H54 (cell line): ENCODE data around the gene PTPRE.
A peak's percentile ranks its signal among the peaks of the same experiment; 100 is the strongest.

Experiments used
- DNase-seq: peaks from one replicate; pipeline ENCODE4 v3.0.0; 2011; ENCODE audit warnings: low spot score, mixed read lengths; ENCODE audit not compliant: insufficient read length
- FAIRE-seq: peaks from 3 replicates; lab custom pipeline; 2011; peaks lifted over from hg19 to GRCh38; lab: Jason Lieb, UNC
- POLR2A ChIP-seq: IDR thresholded peaks from 2 replicates; pipeline ENCODE4 v1.6.1; 2011; ENCODE audit warnings: low read depth, mild to moderate bottlenecking, low read length

Gene PTPRE

DNA sequence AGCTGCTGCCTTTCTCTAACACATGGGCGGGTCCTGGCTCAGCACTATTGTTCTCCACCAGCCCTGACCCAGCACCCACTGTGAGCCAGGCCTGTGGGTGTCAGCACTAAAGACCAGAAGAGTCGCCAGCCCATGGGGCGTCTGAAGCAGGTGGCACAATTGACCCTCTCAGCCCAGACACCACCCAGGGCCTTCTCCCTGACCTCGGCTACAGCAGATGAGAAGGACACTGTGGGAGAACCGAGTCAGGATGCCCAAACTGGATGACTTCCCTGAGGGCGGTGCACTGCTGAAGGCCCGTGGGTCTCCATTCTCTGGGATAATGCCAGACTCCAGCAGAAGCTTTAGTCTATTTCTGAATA lies 122.4 kb downstream of the PTPRE start:
- TF ChIP-seq POLR2A: no peak
- FAIRE-seq (no peak), DNase-seq (no peak)

DNA sequence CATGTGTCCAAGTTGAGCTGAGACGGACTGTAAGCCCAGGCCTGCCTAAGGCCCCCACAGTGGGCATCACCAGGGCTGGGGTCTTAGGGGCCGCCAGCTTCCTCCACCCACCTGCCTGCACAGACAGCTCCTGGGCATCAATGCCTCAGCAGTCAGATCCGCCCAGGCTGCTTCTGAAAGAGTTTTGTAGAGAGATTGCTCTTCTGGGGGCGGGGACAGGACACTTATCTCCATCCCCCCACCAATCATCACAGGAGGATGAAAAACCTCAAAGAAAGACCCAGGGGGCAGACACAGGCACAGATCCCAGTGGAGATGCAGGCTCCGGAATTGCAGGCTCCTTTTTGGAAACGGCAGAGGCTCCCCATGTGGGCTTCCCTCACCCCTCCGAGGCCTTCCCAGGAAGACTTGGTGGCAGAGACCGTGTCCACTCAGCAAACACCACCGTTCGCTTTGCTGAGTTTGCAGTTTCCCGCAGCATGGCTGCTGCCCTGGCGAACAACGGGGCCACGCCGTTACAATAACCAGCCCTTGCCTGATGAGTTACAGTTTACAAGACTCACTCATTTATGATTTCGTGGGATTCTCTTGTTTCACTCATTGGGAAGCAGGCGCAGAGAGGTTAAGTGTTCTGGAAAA lies 122.9 kb downstream of the PTPRE start:
- no peak for TF ChIP-seq POLR2A
- no peak for DNase-seq

DNA sequence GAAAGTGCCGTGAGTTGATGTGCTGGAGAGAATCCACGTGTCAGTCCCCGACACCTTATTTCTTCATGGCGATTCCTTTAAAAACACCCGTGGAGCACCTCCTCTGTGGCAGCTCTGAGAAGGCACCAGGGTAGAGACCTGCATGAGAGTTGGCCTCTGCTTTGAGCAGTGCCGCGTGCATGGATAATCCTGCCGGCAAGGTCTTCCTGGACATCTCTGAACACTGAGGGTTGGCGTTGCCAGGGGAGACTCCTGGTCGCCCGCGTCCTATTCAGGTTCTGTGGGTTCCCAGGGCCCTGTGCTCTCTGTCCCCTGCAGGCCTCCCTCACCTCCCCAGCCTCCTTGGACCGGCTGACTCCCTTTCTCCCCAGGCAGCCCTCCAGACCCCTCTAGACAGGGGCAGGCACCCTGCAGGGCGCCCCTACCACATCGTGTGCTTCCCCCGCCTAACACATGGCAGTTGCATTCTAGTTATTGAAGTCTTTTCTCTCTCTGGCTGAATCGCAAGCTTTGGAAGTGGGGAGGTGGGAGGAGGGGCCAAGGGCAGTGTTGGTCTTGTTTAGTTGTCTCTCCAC lies 123.7 kb downstream of the PTPRE start:
- no peak for TF ChIP-seq POLR2A
- FAIRE-seq: no peak
- no peak for DNase-seq

More for the DNA sequence above, 122.9 kb downstream of the PTPRE start:
- no peak for FAIRE-seq

DNA sequence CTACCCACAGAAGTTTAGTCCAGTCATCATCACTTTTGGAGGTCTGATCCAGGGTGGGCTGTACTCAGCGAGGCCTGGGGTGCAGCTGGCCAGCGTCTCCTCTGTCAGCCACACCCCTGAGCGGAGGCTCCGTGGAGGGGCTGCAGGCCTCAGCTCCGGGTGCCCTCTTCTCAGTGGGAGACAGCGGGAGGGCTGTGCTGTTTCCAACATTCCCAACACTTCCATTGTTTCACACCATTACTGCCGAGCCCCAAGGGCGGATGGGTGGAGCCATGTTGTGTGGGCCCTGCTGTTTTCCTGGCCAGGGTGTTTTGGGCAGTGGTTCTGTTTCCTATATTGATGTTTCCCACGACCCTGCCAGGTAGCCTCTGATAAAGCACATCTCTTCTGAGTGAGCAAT lies 124.3 kb downstream of the PTPRE start:
- TF ChIP-seq POLR2A: no peak
- FAIRE-seq: no peak
- no peak for DNase-seq

DNA sequence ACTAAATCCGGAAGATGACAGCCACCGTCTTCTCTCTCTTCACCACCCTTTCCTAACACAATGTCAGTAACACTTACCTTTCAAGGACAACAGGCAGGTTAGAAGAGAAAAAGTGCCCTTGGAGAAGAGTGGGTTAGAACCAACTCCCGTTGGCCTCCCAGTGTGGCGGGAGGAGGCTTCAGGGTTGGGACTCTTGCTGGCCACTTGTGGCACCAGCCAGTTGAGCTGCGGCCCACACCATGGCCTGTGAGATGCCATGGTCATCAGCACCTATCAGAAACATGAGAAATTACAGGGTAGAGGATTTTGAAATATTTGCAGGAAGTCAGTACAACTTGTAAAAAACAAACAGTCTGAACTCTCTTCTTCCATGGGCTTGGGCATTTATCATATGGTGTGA lies 125.6 kb downstream of the PTPRE start:
- no peak for TF ChIP-seq POLR2A
- FAIRE-seq (no peak), DNase-seq (no peak)

DNA sequence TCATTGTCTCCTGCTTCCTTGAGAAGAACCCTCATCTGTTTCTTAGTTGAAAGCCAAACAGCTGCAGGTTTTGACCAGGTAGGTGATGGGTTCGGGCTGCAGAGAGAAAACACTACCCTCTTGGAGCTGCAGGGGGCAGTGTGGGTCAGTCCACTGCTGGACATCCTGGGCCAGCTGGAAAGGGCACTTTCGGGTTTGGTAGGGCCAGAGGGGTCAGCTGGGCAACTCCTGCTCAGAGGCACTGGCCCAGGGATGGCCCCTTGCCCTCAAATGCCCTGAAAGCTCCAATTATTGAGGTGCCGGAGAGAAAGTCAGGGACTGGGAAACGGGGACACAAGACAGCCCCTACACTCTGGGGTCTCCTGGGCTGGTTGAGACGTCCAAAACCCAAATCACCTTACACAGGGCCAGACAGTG lies 128.7 kb downstream of the PTPRE start:
- no peak for TF ChIP-seq POLR2A
- DNase-seq: peak; percentile 35
- no peak for FAIRE-seq

DNA sequence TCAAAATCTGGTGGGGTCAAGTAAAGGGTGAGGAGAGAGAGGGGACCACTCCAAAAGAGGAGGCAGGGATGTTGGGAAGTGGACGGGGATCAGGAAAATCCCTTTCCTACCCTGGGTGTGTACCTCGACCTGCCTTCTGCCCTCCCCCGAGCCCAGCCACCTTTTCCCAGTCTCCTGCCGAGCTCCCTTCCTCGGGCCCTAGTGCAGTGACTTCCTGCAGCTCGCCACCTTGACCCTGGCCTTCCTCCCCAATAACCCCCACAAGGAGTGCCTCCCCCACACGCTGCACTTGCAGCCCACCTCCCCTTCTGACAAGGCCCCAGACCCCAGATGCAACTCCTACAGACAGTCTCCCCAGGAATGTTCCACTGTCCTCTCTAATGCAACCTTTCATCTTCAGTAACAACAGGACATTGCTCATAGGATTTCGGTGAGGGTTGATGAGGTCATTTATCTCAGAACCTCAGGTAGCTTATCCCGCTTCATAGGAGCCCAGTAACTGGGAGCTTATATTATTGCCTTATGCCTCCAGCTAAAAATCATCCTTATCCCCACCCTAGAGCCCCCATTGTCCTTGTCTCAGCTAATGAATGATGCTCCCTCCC lies 129.2 kb downstream of the PTPRE start:
- no peak for FAIRE-seq
- no peak for DNase-seq
- TF ChIP-seq POLR2A: no peak

DNA sequence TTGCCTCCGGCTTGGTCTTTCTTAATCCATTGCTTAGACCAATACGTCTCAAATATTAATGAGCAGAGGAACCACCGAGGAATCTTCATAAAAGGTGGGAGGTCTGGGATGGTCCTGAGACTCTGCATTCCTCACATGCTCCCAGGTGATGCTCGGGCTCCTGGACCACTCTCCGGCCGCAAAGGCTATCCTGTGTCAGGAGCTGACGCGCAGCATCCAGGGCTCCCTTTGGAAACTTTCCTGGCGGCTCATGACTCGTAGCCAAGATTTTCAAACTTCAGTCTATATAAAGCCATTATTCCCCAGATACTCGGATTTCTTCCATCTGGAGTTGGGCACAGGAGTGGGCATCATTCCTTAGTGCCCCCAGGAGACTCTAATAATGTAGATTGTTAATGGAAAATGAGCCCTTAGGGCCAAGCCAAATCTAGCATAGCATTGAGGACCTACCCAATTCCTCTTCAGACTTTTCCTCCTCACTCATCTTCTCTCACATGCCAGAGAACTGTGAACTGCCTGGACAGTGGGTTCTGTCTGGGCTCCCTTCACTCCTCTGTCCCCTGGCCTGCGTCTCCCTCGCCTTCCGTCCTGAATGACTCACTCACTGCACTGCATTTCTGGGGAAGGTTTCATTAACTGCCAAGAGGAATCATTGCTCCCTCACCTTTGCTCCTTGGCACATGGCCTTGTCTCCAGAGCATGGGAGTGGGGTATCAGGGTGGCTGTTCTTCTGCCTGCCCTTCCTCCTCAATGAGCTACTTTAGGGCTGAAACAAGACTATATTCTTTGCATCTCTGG lies 130.0 kb downstream of the PTPRE start:
- DNase-seq: peak; percentile 65
- FAIRE-seq: peak; percentile 94
- TF ChIP-seq POLR2A: no peak

DNA sequence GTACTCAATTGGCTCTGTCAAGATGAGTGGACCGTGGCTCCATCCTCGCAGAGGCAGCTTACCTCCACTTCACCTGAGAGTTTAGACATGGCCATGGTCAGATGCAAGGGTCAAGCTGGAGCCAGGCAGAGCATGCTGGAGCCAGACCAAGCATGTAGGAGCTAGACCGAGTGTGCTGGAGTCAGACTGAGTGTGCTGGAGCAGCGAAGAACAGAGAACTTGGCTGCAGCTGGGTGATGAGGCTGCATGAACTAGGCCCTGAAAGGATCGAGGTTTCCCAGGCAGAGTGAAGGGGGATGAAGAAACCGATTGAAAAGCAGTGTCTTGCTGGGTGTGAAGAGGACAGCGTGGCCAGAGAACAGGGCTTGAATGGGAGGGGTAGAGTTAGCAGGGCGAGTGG lies 133.2 kb downstream of the PTPRE start:
- FAIRE-seq (no peak), DNase-seq (no peak)
- no peak for TF ChIP-seq POLR2A

DNA sequence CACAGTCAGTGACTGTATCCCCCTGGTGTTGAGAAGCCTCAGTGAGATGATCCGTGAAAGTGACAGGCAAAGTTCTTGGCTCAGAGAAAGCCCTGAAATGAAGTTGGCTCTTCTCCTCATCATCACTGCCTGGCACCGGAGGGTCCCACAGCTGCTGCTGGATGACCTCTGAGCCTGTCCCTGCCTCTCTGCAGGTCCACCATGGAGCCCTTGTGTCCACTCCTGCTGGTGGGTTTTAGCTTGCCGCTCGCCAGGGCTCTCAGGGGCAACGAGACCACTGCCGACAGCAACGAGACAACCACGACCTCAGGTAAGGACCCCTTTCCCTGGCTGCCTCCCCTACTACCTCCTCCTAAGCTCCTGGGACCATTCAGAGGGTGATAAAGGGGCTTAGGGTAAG lies 133.8 kb downstream of the PTPRE start:
- no peak for FAIRE-seq
- TF ChIP-seq POLR2A: no peak
- no peak for DNase-seq

DNA sequence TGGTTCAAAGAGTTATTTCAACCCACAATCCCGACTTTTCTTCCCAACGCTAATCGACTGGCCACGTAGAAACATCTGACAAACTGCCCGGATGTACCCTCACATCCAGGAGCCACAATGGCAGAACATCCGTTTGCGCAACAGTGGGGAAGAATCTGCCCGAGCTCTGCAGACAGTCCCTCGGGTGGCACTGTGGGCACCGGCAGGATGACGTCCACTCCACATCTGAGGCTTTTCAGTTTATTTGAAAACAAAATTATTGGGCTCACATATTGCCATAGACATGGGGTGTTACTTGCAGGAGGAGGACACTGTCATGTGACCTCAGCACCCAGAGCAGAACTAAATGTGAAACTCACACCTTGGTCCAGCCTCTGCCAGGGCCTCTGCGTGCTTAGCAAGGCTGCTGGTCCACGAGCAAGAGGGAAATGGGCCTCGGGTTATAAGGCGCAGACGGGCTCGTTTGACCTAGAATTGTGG lies 135.3 kb downstream of the PTPRE start:
- DNase-seq: no peak
- no peak for FAIRE-seq
- no peak for TF ChIP-seq POLR2A

DNA sequence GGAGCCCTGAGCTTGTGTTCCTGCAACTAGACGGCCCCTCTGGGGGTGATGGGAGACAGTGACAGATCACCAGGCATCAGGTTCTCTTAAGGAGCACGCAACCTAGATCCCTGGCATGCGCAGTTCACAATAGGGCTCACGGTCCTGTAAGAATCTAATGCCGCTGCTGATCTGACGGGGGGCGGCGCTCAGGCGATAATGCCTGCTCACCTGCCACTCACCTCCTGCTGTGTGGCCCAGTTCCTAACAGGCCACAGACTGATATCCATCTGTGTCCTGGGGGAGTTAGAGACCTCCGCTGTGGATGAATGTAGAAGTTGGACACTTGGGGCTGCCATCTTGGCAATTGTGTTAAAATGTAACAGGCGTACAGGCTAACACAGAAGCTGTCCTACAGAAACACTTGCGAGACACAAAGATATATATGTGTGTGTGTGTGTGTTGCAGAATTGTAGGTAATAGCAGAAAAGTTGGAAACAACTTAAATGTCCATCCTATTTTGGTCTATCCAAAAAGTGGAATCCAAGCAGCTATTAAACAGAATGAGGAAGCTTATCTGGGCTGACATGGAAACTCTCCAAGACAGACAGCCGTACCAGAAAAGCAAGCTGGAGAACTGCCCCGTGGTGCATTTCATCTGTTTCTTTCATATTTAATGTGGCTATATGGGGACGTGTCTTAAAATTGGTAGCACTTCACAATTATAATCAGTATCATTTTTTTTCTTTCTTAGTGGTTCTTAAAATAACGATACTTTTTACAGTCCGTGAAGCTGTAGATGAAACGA lies 136.5 kb downstream of the PTPRE start:
- no peak for FAIRE-seq
- no peak for DNase-seq
- no peak for TF ChIP-seq POLR2A

DNA sequence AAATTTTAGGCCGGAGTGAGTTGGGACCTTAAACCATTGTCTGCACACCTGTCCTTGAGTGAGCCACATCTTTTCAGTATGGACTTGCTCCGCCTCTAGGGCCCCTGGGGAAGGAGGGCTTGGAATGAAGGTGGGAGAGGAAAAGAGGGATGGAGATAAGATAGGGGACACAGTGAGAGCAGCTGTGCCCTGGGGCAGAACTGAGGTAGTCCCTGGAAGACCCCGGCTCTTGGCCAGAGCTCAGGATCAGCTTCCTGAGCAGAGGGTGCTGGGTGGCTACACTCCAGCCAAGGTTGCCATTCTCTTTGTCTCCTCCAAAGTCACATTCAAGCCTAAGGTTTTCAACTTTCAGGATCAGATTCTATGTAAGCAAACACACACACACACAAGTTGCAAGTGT lies 137.3 kb downstream of the PTPRE start:
- no peak for FAIRE-seq
- TF ChIP-seq POLR2A: no peak
- no peak for DNase-seq
